ENCODE measurements around the gene IL18R1. TPM values are rescaled to one million over a fixed set of nuclear protein-coding genes. Genes with fewer than 3 reads are reported as not detected.

IL18R1 gene
- total RNA-seq, 1 donor from 2014 or later, result 83.9 TPM

- intact Hi-C loops (cut with micrococcal nuclease), result no loop called here
These were observed 12.7 kb upstream of the IL18R1 start for GRCh38 chr2:102342888-102343287.

DNA sequence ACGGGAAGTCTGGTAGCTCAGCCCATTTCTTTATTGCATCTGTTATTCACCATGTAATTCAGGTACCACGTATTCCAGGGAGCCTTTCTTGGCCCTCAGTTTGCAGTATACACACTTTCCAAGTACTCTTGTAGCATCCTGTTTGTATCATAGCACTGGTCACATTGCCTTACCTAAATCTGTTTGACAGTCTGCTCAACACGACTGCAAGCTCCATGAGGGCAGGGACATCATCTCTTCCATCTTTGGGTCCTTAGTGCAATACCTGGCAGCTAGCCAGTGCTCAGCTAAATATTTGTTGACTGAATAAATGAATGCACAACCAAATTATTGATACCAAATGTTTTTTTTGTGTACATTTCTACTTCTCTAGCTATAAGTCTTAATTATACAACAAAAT is 11.2 kb upstream of the IL18R1 start:
- intact Hi-C loops (cut with micrococcal nuclease), result no loop called here

- intact Hi-C loops (cut with micrococcal nuclease), result no loop called here
These were observed 10.2 kb upstream of the IL18R1 start for GRCh38 chr2:102345329-102345920.

DNA sequence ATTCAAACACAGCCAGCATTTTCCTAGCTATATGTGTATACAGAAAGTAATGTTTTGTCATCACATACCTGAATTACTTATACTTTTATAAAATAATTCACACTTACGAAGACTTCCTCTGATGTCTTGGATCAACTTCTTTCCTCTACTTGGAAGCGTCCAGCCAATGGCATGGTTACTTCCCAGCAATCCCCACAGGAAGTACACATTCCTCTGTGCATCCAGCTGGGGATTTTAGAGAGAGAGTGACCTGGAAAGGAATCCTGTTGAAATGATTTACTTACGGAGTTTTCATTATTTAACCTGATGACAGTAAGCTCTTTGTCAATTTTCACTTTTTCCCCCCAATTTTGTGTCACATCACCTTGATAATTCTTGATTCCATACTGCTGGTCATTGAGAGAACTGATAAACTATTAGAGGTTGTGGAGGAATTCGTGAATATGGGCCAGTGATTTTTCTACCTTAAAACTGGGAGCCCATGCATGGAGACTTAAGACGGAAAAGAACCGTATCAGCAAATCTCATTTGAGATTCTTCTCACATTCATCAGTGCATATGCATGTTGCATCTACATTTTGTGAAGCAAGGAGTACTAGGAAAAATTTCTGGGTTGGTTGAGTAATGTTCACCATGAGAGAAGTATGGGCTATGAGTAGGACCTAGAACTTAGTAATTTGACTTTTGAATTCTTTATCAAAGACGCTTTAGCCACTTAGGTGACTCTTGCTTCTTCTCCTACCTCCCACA is 9.0 kb upstream of the IL18R1 start:
- intact Hi-C loops (cut with micrococcal nuclease), result no loop called here

- intact Hi-C loops (cut with micrococcal nuclease), result no loop called here
These were observed 5.3 kb upstream of the IL18R1 start for GRCh38 chr2:102350137-102350793.

DNA sequence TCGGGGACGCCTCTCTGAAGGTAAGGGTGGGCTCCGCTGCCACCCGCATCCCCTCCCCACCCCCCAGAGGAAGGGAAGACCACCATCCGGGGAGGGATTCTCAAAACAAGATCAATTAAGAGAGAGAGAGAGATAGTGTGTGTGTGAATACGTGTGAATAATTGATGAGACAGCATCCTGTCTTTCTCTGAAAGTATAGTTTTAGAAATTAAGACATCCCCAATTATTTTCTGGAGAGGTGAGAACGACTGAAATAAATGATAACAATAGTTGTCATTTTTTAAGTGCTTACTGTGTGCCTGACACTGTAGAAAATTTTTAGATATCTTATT is 751 bp downstream of the IL18R1 start:
- intact Hi-C loops (cut with micrococcal nuclease), result loop anchor here (1.0 to 5.0 kb wide), 9 partner anchors 11 to 1049 kb away; partner anchors contain the start of gene RNF149

DNA sequence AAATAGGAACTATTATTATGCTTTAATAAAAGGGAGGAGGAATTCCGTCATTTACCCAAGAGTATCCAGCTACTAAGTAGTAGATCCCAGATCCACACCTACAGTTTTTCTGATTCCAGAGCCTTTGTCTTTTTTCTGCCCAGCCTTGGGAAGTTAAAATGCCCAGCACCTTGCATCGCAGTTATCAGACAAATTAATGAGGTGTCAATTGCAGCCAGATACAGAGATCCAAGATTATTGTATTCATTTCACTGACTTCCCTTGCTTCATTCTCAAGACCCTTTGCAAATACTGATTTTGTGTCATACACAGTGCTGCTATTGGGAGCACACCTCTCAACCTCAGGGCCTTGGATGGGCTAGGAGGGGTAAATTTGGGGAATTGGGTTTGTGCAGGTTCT is 1.1 kb downstream of the IL18R1 start:
- intact Hi-C loops (cut with micrococcal nuclease), result loop anchor here (1.0 to 5.0 kb wide), 9 partner anchors 11 to 1049 kb away; partner anchors contain the start of gene RNF149

GRCh38 chr2:102357937-102358336 is 2.3 kb downstream of the IL18R1 start:
- intact Hi-C loops (cut with micrococcal nuclease), result loop anchor here (5.0 kb wide), 3 partner anchors 476 to 1051 kb away; partner anchors contain the start of gene RNF149

DNA sequence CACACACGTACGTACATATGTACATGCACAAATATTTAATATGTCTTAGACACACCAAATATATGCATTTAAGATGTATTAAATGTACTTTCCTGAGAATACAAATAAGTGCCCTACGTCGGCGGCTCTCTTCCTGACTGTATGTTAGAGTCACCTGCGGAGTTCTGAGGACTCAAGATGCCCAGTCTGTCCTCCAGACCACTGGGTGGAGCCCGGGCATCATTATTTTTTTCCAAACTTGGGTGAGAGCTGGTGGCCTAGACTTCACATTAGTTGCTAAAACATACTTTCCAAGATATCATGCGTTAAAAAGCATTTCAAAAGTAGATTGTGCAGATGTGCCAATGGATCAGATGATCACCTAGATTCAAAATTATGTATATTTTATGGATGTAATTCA is 2.9 kb downstream of the IL18R1 start:
- intact Hi-C loops (cut with micrococcal nuclease), result loop anchor here (5.0 kb wide), 3 partner anchors 476 to 1051 kb away; partner anchors contain the start of gene RNF149

DNA sequence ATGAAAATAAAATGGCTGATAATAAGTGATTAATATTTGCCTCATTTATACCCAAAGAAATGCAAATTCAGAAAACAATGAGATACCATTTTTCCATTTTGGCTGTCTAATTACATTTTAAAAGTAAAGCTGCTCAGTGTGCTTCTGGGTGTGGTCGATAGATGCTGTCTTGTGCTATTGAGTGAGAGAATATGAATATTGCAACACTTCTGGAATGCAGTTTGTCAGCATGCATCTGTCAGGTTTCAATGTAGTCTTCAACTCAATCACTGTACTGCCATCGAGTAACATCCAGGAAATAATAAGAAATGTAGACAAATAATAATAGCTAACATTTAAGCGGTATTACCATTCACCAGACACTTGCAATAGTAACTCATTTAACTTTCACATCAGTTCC is 3.9 kb downstream of the IL18R1 start:
- intact Hi-C loops (cut with micrococcal nuclease), result loop anchor here (5.0 kb wide), 3 partner anchors 477 to 1052 kb away; partner anchors contain the start of gene RNF149

DNA sequence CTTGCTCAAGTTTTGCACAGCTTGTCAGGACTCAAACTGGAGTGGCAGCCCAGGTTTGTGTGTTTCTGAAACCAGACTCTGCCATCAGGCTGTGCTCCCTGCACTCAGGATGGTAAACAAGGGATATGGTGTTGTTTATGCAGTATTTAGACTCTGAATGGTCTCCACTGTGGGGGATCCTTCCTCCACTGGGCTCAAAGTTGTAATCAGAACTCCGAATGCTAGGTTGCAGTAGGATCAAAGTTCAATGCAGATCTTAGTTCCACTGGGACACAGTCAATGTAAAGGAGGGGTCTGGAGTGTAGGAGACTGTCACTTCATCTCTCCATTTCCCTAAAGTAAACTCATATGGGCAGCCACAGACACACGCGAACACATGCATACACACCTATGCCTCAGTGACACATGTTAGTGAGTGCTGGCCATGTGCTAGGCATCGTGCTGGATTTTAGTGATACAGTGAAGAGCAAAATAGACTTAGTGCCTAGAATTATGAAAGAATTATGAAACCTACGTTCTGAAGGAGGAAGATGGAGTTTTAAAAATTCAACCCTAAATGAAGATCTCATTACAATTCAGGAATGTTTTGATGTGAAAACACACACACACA is 6.1 kb downstream of the IL18R1 start:
- intact Hi-C loops (cut with micrococcal nuclease), result no loop called here

GRCh38 chr2:102365763-102366162 is 10.2 kb downstream of the IL18R1 start:
- intact Hi-C loops (cut with micrococcal nuclease), result loop anchor here (2.0 to 5.0 kb wide), 3 partner anchors 35 to 1113 kb away; partner anchors contain the start of gene CNOT11

DNA sequence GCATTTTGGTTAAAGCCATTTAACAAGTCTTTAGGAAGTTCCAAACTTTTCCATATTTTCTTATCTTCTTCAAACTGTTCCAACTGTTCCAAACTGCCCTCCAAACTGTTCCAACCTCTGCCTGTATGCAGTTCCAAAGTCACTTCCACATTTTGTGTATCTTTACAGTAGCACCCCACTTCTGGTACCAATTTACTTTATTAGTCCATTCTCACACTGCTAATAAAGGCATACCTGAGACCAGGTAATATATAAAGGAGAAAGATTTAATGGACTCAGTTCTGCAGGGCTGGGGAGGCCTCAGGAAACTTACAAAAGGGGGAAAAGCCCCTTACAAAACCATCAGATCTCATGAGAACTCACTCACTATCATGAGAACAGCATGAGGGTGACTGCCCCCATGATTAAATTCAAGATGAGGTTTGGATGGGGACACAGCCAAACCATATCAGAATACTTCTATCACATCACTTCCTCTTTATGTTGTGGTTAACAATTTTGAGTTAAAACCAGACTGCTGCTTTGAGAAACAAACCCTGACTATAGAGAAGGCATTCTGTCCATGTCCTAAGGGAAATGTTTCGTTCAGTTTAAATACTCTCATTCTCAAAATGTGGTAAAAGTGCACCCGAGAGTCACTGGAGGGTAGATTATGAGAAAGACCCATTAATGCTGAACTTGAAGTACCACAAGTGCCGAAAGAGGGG is 11.0 kb downstream of the IL18R1 start:
- intact Hi-C loops (cut with micrococcal nuclease), result loop anchor here (1.0 to 5.0 kb wide), 10 partner anchors 10 to 1114 kb away; partner anchors contain the start of gene CNOT11

DNA sequence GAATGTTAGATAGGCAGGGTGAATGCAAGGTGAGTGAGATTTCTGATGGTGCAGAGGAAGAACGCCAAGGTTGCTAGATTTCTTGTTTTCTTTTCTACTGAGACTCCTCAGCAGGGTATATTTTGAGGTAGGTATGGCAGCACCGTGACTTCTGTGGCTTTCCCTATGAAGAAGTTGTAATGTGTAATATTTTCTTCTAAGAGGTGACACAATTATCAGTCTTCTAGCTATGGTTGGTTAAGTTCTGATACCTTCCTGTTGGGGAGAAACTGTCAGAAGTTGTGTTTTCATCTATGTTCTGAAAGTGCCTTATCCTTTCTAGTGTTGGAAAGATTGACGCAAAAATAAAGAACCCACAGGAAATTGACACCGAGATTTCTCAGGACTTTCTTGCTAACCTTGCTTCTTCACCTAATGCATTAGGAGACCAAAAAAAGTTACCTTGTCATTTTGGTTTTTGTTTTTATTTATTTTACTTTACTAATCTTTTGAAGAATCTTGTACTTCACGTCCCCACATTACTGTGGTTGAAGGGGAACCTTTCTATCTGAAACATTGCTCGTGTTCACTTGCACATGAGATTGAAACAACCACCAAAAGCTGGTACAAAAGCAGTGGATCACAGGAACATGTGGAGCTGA is 11.9 kb downstream of the IL18R1 start:
- intact Hi-C loops (cut with micrococcal nuclease), result loop anchor here (1.0 to 5.0 kb wide), 10 partner anchors 11 to 1115 kb away; partner anchors contain the start of gene CNOT11

DNA sequence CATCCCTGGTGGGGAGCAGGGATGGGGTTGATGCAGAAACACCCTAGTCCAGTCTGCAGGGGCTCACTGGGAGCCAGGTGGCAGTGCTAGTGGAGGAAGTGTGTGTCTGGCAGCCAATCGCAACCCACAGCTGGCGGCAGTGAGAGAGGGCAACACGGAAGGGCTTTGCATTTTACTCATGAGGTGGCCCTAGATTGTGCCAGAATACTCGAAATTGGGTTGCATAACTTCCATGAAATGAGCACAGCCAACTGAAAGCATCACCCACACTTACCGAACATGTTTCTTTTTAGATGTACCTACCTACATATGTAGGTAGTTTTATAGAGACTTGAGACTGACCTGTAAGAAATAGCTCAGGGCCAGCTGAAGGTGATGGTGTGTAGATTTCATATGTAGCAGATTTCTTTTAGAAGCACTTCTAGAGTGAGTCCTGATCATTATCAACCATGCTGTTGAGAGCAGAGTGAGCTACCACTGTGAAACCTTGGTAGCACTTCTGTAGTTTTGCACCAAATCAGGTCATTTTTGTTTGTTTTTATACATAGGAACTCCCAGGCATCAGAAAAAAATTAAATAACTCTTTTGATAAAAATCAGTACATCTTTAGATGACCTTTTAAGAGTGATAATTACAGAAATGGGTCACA is 13.0 kb downstream of the IL18R1 start:
- intact Hi-C loops (cut with micrococcal nuclease), result loop anchor here (5.0 kb wide), 1 partner anchor 1116 kb away; the partner anchor contains the start of gene CNOT11

DNA sequence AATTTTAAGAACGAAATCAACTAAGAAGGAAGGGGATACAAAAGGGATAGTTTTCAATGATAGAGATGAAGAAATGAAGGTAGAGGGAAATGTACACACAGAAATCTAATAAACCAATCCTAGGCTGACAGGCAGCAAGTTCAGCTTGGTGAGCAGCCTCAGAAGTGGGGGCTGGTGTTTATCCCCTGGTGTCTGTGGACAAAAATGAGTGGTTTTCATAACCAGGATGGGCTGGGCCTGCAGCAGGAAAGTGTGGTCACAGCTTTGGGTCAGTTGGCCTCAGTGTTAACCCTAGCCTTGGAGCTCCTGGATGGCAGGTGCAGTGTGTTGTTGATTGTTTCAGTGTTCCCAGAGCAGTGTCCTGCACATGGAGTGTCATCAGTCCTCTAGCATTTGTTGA is 14.3 kb downstream of the IL18R1 start:
- intact Hi-C loops (cut with micrococcal nuclease), result loop anchor here (5.0 kb wide), 1 partner anchor 1118 kb away; the partner anchor contains the start of gene CNOT11

DNA sequence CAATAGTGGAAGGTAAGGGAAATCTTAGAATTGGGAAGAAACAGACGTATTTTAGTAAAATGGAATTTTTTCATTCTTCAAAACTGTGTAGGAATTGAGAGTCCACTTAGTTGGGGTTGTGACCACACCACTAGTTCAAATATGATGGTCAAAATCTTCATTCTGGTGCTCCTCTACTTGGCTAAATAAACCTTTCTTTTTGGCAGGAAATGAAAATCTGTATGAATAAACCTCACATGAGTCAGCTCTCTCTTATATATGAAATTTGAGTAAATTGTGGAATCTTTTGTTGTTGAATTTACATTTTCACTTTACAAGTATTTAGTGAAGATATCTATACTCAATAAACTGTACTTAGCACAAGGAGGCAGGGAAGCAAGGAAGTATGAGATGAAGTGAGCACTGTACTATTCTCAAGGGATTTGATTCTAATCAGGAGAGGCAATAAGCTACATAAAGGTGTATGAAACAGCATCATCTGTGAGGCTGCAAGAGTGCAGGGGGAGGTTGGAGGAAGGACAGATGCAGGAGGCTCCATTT is 20.5 kb downstream of the IL18R1 start:
- intact Hi-C loops (cut with micrococcal nuclease), result no loop called here

DNA sequence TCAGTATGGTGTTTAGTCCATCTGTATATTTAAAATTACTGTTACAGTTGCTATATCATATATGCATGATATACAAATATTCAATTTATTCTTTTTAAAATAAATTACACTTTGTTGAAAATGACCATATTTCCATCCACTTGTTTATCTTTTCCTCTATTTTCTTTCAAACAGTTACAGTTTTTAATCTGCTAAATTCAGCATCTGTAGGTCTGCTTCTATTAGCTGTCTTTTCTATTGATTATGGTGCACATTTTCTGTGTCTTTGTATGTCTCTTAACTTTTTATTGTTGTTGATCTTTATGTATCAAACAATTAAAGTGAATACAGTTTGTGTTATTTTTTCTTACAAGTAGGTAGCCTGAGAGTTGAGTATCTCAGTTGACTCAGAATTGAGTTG is 28.1 kb downstream of the IL18R1 start:
- intact Hi-C loops (cut with micrococcal nuclease), result no loop called here

DNA sequence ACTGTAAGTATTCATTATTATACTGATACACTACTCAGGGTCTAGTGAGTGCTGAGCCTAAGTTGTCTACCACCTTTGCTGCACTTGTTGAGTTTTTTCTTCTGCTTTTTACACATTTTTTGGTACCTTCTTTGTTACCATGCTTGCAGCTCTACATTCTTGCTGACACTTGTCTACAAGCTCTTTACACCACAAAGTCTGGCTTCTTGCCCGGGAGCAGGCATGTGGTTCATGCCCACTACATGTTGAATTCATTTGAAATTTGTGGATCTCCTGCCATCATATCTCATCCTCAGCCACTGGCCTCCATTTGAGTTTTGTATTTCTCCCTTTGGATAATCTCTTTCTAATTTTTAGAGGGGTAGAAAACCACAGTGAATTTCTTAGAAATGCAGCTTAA is 29.9 kb downstream of the IL18R1 start:
- intact Hi-C loops (cut with micrococcal nuclease), result no loop called here
